SK-N-MC (cell line): Measurements from ENCODE around the gene CLOCK.

Experiments
- EZH2 ChIP-seq: fragments of 200-600 bp; sonication (generic); IDR thresholded peaks from one replicate; pipeline ENCODE4 v1.6.1; 2017; ENCODE audit warnings: antibody characterized with exemption
- POLR2AphosphoS5 ChIP-seq: IDR thresholded peaks from 2 replicates; pipeline ENCODE4 v1.6.1; 2012; ENCODE audit warnings: mild to moderate bottlenecking, low read depth, low read length, borderline replicate concordance

GRCh38 chr4:55546756-55547465 lies at the start of gene CLOCK:
- TF ChIP-seq EZH2 (no peak), POLR2AphosphoS5 (peak; percentile 68)
